HepG2 (cell line): ENCODE results near the gene OPA3. TPM values are rescaled to one million over a fixed set of nuclear protein-coding genes. Genes with fewer than 3 reads are reported as not detected.

Experiments used
- AGO1 ChIP-seq: fragments of 200-400 bp; formaldehyde crosslinking; IDR thresholded peaks from 2 replicates; pipeline ENCODE4 v1.6.1; 2017; ENCODE audit warnings: mild to moderate bottlenecking, low read depth, low read length, moderate library complexity; ENCODE audit not compliant: poor library complexity, severe bottlenecking
- ATF7-NPFF ChIP-seq: sonication (generic); formaldehyde crosslinking; IDR thresholded peaks from 2 replicates; pipeline ENCODE4 v1.8.1; 2023; ENCODE audit warnings: mild to moderate bottlenecking, low read depth, missing genetic modification reagents, moderate library complexity
- FOSL1 ChIP-seq: sonication (generic); formaldehyde crosslinking; IDR thresholded peaks from 2 replicates; pipeline ENCODE4 v1.9.0; 2021; ENCODE audit warnings: missing genetic modification reagents, borderline replicate concordance
- HDAC2 ChIP-seq: sonication (generic); formaldehyde crosslinking; IDR thresholded peaks from 2 replicates; pipeline ENCODE4 v1.4.0; 2020; ENCODE audit warnings: missing genetic modification reagents
- HNF4G ChIP-seq, 2 experiments: sonication (generic) in 1 of 2; formaldehyde crosslinking in 1 of 2; IDR thresholded peaks; 2 replicates each; pipeline versions ENCODE4 v1.4.0 to v1.6.1; 2011 to 2020; ENCODE audit warnings: borderline replicate concordance in 2 of 2, low read depth in 2 of 2, mild to moderate bottlenecking in 2 of 2, low read length in 1 of 2, missing genetic modification reagents in 1 of 2, moderate library complexity in 1 of 2
- JUND ChIP-seq: sonication (generic); formaldehyde crosslinking; IDR thresholded peaks from 2 replicates; pipeline ENCODE4 v1.8.0; 2022; ENCODE audit warnings: mild to moderate bottlenecking, missing genetic modification reagents
- MAZ ChIP-seq, 2 experiments: sonication (generic) in 1 of 2; formaldehyde crosslinking in 1 of 2; IDR thresholded peaks; 2 replicates each; pipeline versions ENCODE4 v1.5.0 to v1.6.1; 2012 to 2020; ENCODE audit warnings: low read depth in 2 of 2, mild to moderate bottlenecking in 2 of 2, borderline replicate concordance in 1 of 2, improper control_type of control experiment in 1 of 2, low read length in 1 of 2, missing genetic modification reagents in 1 of 2, moderate library complexity in 1 of 2
- NR1H2 ChIP-seq: sonication (generic); formaldehyde crosslinking; IDR thresholded peaks from 2 replicates; pipeline ENCODE4 v1.8.1; 2022; ENCODE audit warnings: low read depth, missing genetic modification reagents, borderline replicate concordance
- PITX1 ChIP-seq: sonication (generic); formaldehyde crosslinking; IDR thresholded peaks from 2 replicates; pipeline ENCODE4 v1.5.1; 2020; ENCODE audit warnings: mild to moderate bottlenecking, missing genetic modification reagents
- THYN1 ChIP-seq: sonication (generic); formaldehyde crosslinking; IDR thresholded peaks from 2 replicates; pipeline ENCODE4 v1.8.1; 2023; ENCODE audit warnings: low read depth, mild to moderate bottlenecking, moderate library complexity, missing genetic modification reagents, borderline replicate concordance
- ZEB1 ChIP-seq: IDR thresholded peaks from 2 replicates; pipeline ENCODE4 v1.6.1; 2012; ENCODE audit warnings: mild to moderate bottlenecking, low read depth, inconsistent platforms; ENCODE audit not compliant: insufficient replicate concordance
- ZFP90 ChIP-seq: sonication (generic); formaldehyde crosslinking; IDR thresholded peaks from 2 replicates; pipeline ENCODE4 v1.8.0; 2022; ENCODE audit warnings: missing genetic modification reagents, mild to moderate bottlenecking, inconsistent platforms, borderline replicate concordance
- ZNF362 ChIP-seq: sonication (generic); formaldehyde crosslinking; IDR thresholded peaks from 2 replicates; pipeline ENCODE4 v1.4.0; 2020; ENCODE audit warnings: missing genetic modification reagents, mild to moderate bottlenecking, borderline replicate concordance
- ZNF441 ChIP-seq: sonication (generic); formaldehyde crosslinking; IDR thresholded peaks from 2 replicates; pipeline ENCODE4 v1.7.0; 2021; ENCODE audit warnings: missing genetic modification reagents, borderline replicate concordance
- ZNF572 ChIP-seq: sonication (generic); formaldehyde crosslinking; IDR thresholded peaks from 2 replicates; pipeline ENCODE4 v1.5.1; 2020; ENCODE audit warnings: mild to moderate bottlenecking, missing genetic modification reagents
- ZNF646 ChIP-seq: sonication (generic); formaldehyde crosslinking; IDR thresholded peaks from 2 replicates; pipeline ENCODE4 v1.9.0; 2021; ENCODE audit warnings: mild to moderate bottlenecking, missing genetic modification reagents
- ZNF878 ChIP-seq: sonication (generic); formaldehyde crosslinking; IDR thresholded peaks from 2 replicates; pipeline ENCODE4 v1.8.1; 2023; ENCODE audit warnings: mild to moderate bottlenecking, missing genetic modification reagents, moderate library complexity
- polyA plus RNA-seq, 8 experiments: library from polyadenylated mRNA; depleted of rRNA in 3 of 8; stranded (reverse) in 7 of 8; unstranded in 1 of 8; fragments of >200 nt; fragmentation: Illumina TruSeq in 4 of 8; extraction: Trizol in 4 of 8; gene quantifications; 2 replicates each; pipeline versions ENCODE4 v1.2.1 to v1.2.3, GENCODE V29; 2011 to 2016; ENCODE audit warnings: low read depth in 4 of 8, missing spikeins in 1 of 8, mixed read lengths in 1 of 8; ENCODE audit not compliant: insufficient read depth in 1 of 8
- total RNA-seq, 5 experiments: library from RNA; depleted of rRNA; stranded (reverse); fragments of >200 nt; fragmentation: Illumina TruSeq; extraction: Trizol; gene quantifications; 2 replicates each; pipeline ENCODE4 v1.2.3, GENCODE V29; 2016; ENCODE audit warnings: low read depth in 1 of 5
- TF ChIP-seq, protein P1 (sequence below): sonication (generic); formaldehyde crosslinking; IDR thresholded peaks from 2 replicates; pipeline ENCODE4 v1.5.0; 2020; ENCODE audit warnings: missing genetic modification reagents, mild to moderate bottlenecking, borderline replicate concordance

Gene OPA3
- total and polyA plus RNA-seq, 2 of the 13 experiments (the other 11 are each of a cell fraction or from before 2014, with no cell fraction given): 8.3 to 17.7 TPM

DNA sequence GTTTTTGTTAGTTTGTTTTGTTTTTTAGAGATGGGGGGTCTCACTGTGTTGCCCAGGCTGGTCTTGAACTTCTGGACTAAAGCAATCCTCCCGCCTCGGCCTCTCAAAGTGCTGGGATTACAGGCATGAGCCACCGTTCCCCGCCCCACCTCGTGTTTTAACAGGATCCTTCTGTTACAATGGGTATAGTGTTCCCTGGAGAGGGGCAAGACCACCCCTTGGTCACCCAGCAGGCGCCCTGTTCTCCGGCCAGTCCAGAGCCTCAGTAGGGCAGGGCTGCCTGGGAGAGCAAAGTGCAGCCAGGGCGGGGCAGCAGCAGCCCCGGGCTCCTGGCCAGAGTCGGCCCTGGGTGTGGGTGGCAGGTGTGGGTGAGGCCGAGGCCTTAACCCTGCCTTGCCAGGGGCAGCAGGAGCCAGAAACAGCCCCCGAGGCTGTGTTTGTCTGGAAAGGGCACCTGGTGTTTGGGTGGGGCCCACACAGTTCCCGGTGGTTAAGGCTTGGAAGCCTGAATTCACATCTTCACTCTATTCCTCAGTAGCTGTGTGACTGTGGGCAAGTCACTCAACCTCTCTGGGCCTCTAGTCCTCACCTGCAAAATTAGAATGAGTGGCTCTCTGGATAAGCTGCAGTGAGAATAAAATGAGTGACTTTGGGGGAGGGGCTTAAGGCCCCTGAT, 70.1 kb downstream of the OPA3 start (continued):
- TF ChIP-seq JUND (CRISPR knock-in tag): no peak
- peak; percentile 81 for TF ChIP-seq HNF4G (IDR thresholded peaks at IDR 0.05; ENCODE audit: borderline replicate concordance, low read depth, low read length)
- TF ChIP-seq HNF4G (CRISPR knock-in tag; IDR thresholded peaks at IDR 0.05; ENCODE audit: borderline replicate concordance, low read depth): peak; percentile 83; the same call in 1 of the 2 replicates
- peak; percentile 67 for TF ChIP-seq HDAC2 (CRISPR knock-in tag)
- TF ChIP-seq ZNF572 (CRISPR knock-in tag): no peak
- no peak; the same call in 1 of the 2 replicates for TF ChIP-seq ZFP90 (CRISPR knock-in tag)
- peak; percentile 83 for TF ChIP-seq PITX1 (CRISPR knock-in tag)
- no peak for TF ChIP-seq ATF7-NPFF (CRISPR knock-in tag)
- TF ChIP-seq AGO1: no peak
- TF ChIP-seq ZNF362: no peak
- TF ChIP-seq ZNF441 (CRISPR knock-in tag): 0 out of 2 replicates have a peak, but pooled peaks have one; percentile 27
- TF ChIP-seq, protein P1, sequence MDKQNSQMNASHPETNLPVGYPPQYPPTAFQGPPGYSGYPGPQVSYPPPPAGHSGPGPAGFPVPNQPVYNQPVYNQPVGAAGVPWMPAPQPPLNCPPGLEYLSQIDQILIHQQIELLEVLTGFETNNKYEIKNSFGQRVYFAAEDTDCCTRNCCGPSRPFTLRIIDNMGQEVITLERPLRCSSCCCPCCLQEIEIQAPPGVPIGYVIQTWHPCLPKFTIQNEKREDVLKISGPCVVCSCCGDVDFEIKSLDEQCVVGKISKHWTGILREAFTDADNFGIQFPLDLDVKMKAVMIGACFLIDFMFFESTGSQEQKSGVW (CRISPR knock-in tag): no peak
- no peak for TF ChIP-seq FOSL1 (CRISPR knock-in tag)
- TF ChIP-seq NR1H2: no peak
- TF ChIP-seq ZNF646: no peak
- peak; percentile 22 for TF ChIP-seq ZEB1
- no peak for TF ChIP-seq MAZ (IDR thresholded peaks at IDR 0.05; ENCODE audit: borderline replicate concordance, low read depth, low read length)
- no peak for TF ChIP-seq MAZ (CRISPR knock-in tag; IDR thresholded peaks at IDR 0.05; ENCODE audit: low read depth)
- TF ChIP-seq ZNF878 (CRISPR knock-in tag): peak; percentile 77; the same call in 1 of the 2 replicates
- no peak for TF ChIP-seq THYN1
